HCT116 (cell line): ENCODE data around the gene SHISAL1. TPM values are rescaled to one million over a fixed set of nuclear protein-coding genes. Genes with fewer than 3 reads are reported as not detected.

ENCODE experiments used
- ATAC-seq: fragments of 200-7000 bp; cut with Tn5 transposase; 2 replicates; pipeline ENCODE4 v1.9.1; 2020; ENCODE audit warnings: mild to moderate bottlenecking, moderate library complexity
- BruUV-seq: library from RNA; stranded (reverse); fragments of 400-500 nt; replicated peaks from 2 replicates; lab custom pipeline; 2021; lab: Mats Ljungman, UMichigan
- CTCF ChIA-PET: fragments of 300-600 bp; sonication (Branson Sonifier 250); formaldehyde crosslinking; loops from one replicate; lab custom pipeline; 2021; ENCODE audit warnings: antibody characterized with exemption; lab: Charles Lee
- POLR2A ChIA-PET: fragments of 300-600, 350-600 bp; sonication (Branson Sonifier 250); formaldehyde crosslinking; loops from one replicate; lab custom pipeline; 2021; ENCODE audit warnings: antibody characterized with exemption; lab: Charles Lee
- RAD21 ChIA-PET, 2 experiments: fragments of 300-600 bp; sonication (Branson Sonifier 250); formaldehyde crosslinking; loops; one replicate each; lab custom pipeline; 2023; ENCODE audit warnings: low total read pairs in 2 of 2; ENCODE audit not compliant: uncharacterized antibody in 2 of 2, unreplicated experiment in 2 of 2, low non-redundant PET in 1 of 2; lab: Charles Lee
- DNase-seq: peaks from one replicate; pipeline ENCODE4 v3.0.0-alpha.2; 2010; ENCODE audit warnings: low read depth, low spot score
- H2AFZ ChIP-seq: fragments of 200-600 bp; shearing (Covaris generic), sonication (generic); 2 replicates; pipeline ENCODE4 v1.6.1; 2017; ENCODE audit warnings: low read depth, mixed run types, mixed read lengths, antibody characterized with exemption, low read length; ENCODE audit not compliant: poor library complexity, severe bottlenecking
- H3K27ac ChIP-seq: 2 replicates; pipeline ENCODE4 v1.5.1; 2012; ENCODE audit warnings: low read depth, low read length
- H3K27me3 ChIP-seq: fragments of 200-600 bp; sonication (generic); 2 replicates; pipeline ENCODE4 v1.6.1; 2016; ENCODE audit warnings: mixed run types, low read length, mixed read lengths; ENCODE audit not compliant: insufficient read depth
- H3K36me3 ChIP-seq, 2 experiments: fragments of 200-500 bp in 1 of 2; fragments of 200-600 bp in 1 of 2; sonication (Bioruptor generic) in 1 of 2; sonication (generic) in 1 of 2; 2 replicates each; pipeline versions ENCODE4 v1.5.1 to v1.6.1; 2014 to 2016; ENCODE audit warnings: low read length in 2 of 2, inconsistent platforms in 1 of 2, mixed read lengths in 1 of 2, mixed run types in 1 of 2; ENCODE audit not compliant: insufficient read depth in 2 of 2, control insufficient read depth in 1 of 2
- H3K4me1 ChIP-seq, 2 experiments: fragments of 200-600 bp in 1 of 2; sonication (generic) in 1 of 2; 2 replicates each; pipeline versions ENCODE4 v1.5.1 to v1.6.1; 2012 to 2017; ENCODE audit warnings: low read length in 2 of 2, inconsistent platforms in 1 of 2, mild to moderate bottlenecking in 1 of 2, mixed read lengths in 1 of 2, mixed run types in 1 of 2, moderate library complexity in 1 of 2; ENCODE audit not compliant: insufficient read depth in 2 of 2, control insufficient read depth in 1 of 2
- H3K4me2 ChIP-seq: fragments of 200-600 bp; sonication (generic); 2 replicates; pipeline ENCODE4 v1.6.1; 2017; ENCODE audit warnings: mixed run types, low read length, mixed read lengths
- H3K4me3 ChIP-seq, 2 experiments: fragments of 200-600 bp in 1 of 2; sonication (generic) in 1 of 2; replicated peaks in 1 of 2; 2 replicates each; pipeline ENCODE4 v1.5.1; 2011 to 2016; ENCODE audit warnings: low read length in 2 of 2, control low read depth in 1 of 2, low read depth in 1 of 2, mild to moderate bottlenecking in 1 of 2, mixed read lengths in 1 of 2, mixed run types in 1 of 2
- H3K79me2 ChIP-seq: fragments of 200-600 bp; sonication (generic); 2 replicates; pipeline ENCODE4 v1.6.1; 2017; ENCODE audit warnings: mild to moderate bottlenecking, mixed run types, low read length, moderate library complexity, mixed read lengths; ENCODE audit not compliant: insufficient read depth
- H3K9ac ChIP-seq: fragments of 200-600 bp; sonication (generic); 2 replicates; pipeline ENCODE4 v1.6.1; 2016; ENCODE audit warnings: low read length, mixed read lengths
- H3K9me2 ChIP-seq: fragments of 200-600 bp; sonication (generic), shearing (Covaris generic); 2 replicates; pipeline ENCODE4 v1.6.1; 2017; ENCODE audit warnings: mixed run types, mild to moderate bottlenecking, moderate library complexity; ENCODE audit not compliant: insufficient read depth
- H3K9me3 ChIP-seq, 2 experiments: fragments of 200-500 bp in 1 of 2; fragments of 200-600 bp in 1 of 2; sonication (Bioruptor generic) in 1 of 2; sonication (generic) in 1 of 2; 2 replicates each; pipeline ENCODE4 v1.6.1; 2014 to 2017; ENCODE audit warnings: low read length in 2 of 2, mixed read lengths in 2 of 2, inconsistent platforms in 1 of 2, low read depth in 1 of 2, mild to moderate bottlenecking in 1 of 2, mixed run types in 1 of 2, moderate library complexity in 1 of 2; ENCODE audit not compliant: control insufficient read depth in 1 of 2, insufficient read depth in 1 of 2
- H4K20me1 ChIP-seq: fragments of 200-600 bp; sonication (generic), shearing (Covaris generic); 2 replicates; pipeline ENCODE4 v1.6.1; 2017; ENCODE audit warnings: mixed run types, mild to moderate bottlenecking, moderate library complexity; ENCODE audit not compliant: insufficient read depth
- CBX3 ChIP-seq: IDR thresholded peaks from 2 replicates; pipeline ENCODE4 v1.6.1; 2012; ENCODE audit warnings: low read depth
- CEBPB ChIP-seq: IDR thresholded peaks from 2 replicates; pipeline ENCODE4 v1.6.1; 2012; ENCODE audit warnings: low read depth
- EGR1 ChIP-seq: IDR thresholded peaks from 2 replicates; pipeline ENCODE4 v1.6.1; 2012; ENCODE audit warnings: low read depth
- ELF1 ChIP-seq: IDR thresholded peaks from 2 replicates; pipeline ENCODE4 v1.6.1; 2012; ENCODE audit warnings: low read depth, borderline replicate concordance
- EZH2 ChIP-seq: fragments of 200-600 bp; sonication (generic); IDR thresholded peaks from 2 replicates; pipeline ENCODE4 v1.6.1; 2017; ENCODE audit warnings: antibody characterized with exemption, mixed run types
- EZH2phosphoT487 ChIP-seq: fragments of 200-600 bp; IDR thresholded peaks from 2 replicates; pipeline ENCODE4 v1.6.1; 2018; ENCODE audit warnings: antibody characterized with exemption, borderline replicate concordance
- JUND ChIP-seq: IDR thresholded peaks from 2 replicates; pipeline ENCODE4 v1.6.1; 2012
- POLR2A ChIP-seq: IDR thresholded peaks from 2 replicates; pipeline ENCODE4 v1.7.0; 2011; ENCODE audit warnings: borderline replicate concordance; ENCODE audit not compliant: insufficient read depth, insufficient read length; ENCODE audit errors: extremely low read depth
- POLR2AphosphoS5 ChIP-seq: IDR thresholded peaks from 2 replicates; pipeline ENCODE4 v1.6.1; 2011; ENCODE audit warnings: mild to moderate bottlenecking, low read depth, low read length, moderate library complexity
- RAD21 ChIP-seq: IDR thresholded peaks from 2 replicates; pipeline ENCODE4 v1.6.1; 2012; ENCODE audit warnings: low read depth, mild to moderate bottlenecking
- SIN3A ChIP-seq: IDR thresholded peaks from 2 replicates; pipeline ENCODE4 v1.6.1; 2012; ENCODE audit warnings: low read depth
- SP1 ChIP-seq: IDR thresholded peaks from 2 replicates; pipeline ENCODE4 v1.6.1; 2012; ENCODE audit warnings: low read depth
- YY1 ChIP-seq: IDR thresholded peaks from 2 replicates; pipeline ENCODE4 v1.6.1; 2011; ENCODE audit warnings: low read length, low read depth, moderate library complexity, mild to moderate bottlenecking; ENCODE audit not compliant: insufficient replicate concordance; ENCODE audit errors: extremely low read depth
- ZFX ChIP-seq: fragments of 450-650 bp; IDR thresholded peaks from 2 replicates; pipeline ENCODE4 v1.6.1; 2017
- ZNF274 ChIP-seq: fragments of 200-500 bp; sonication (Bioruptor generic); IDR thresholded peaks from 2 replicates; pipeline ENCODE4 v1.6.1; 2014; ENCODE audit warnings: mild to moderate bottlenecking, low read depth, low read length, inconsistent platforms
- intact Hi-C: fragments of 100-400 bp; cut with micrococcal nuclease; formaldehyde crosslinking; loops from 2 replicates; pipeline ENCODE4 v1.10.0; 2022
- total RNA-seq: library from RNA; stranded (reverse); gene quantifications from one replicate; pipeline ENCODE4 v1.2.1, GENCODE V29; 2021; ENCODE audit not compliant: unreplicated experiment
- TF ChIP-seq, protein P1 (sequence below): IDR thresholded peaks from 2 replicates; pipeline ENCODE4 v1.6.1; 2012

Gene SHISAL1
- total RNA-seq, 1 experiment from 2014 or later = not detected

DNA sequence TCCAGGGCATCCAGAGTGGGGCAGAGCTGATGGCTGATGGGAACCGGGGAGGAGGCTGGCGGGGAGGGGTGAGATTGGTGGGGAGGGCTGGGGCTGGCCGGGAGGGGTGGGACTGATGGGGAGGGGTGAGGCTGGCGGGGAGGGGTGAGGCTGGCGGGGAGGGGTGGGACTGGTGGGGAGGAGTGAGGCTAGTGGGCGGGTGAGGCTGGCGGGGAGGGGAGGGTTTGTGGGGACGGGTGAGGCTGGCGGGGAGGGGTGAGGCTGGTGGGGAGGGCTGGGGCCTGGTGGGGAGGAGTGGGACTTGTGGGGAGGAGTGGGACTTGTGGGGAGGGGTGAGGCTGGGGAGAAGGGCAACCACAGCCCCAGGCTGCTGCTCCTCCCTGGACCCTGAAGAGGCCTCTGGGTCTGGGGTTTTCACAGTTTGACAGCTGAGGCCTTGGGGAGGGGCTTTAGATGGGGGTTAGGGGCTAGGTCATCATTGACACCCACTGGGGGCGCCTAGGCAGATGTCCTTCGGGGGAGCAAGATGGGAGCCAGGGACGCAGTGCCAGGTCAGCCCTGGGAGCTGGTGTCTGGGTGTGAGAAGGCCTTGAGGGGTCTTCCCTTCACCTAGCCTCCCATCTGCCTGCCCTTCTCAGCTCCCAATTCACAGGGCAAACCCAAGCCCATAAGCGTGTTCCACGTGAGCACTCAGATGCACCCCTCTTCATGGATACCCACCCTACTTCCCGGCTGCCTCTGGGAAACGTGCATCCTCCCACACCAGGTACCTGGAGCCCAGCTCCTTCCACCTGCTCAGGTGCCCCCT is 105.4 kb downstream of the SHISAL1 start:
- intact Hi-C loops = no loop called here
- Histone ChIP-seq H3K79me2 (no peaks in the 10 kb centered on the region), H3K36me3 (no peaks in the 10 kb centered on the region), H2AFZ (no peak overlapping the region), H3K9ac (no peak overlapping the region), H4K20me1 (no peaks in the 10 kb centered on the region), H3K27ac (no peak overlapping the region), H3K9me2 (no peaks in the 10 kb centered on the region), H3K9me3 (no peaks in the 10 kb centered on the region), H3K4me3 (no peak overlapping the region), H3K27me3 (peaks cover 12% of the 10 kb centered on the region; the same call in 1 of the 2 replicates), H3K4me1 (no peaks in the 10 kb centered on the region), H3K4me2 (no peak overlapping the region)
- DNase-seq (no peak), ATAC-seq (no peak)
- no peak for TF ChIP-seq ELF1
- no peak for TF ChIP-seq POLR2A
- TF ChIP-seq EGR1 = no peak
- TF ChIP-seq SP1 = no peak
- no TSS peak for BruUV-seq
- POLR2A ChIA-PET = no interaction called here
- CTCF ChIA-PET = no interaction called here
- RAD21 ChIA-PET = no interaction called here

DNA sequence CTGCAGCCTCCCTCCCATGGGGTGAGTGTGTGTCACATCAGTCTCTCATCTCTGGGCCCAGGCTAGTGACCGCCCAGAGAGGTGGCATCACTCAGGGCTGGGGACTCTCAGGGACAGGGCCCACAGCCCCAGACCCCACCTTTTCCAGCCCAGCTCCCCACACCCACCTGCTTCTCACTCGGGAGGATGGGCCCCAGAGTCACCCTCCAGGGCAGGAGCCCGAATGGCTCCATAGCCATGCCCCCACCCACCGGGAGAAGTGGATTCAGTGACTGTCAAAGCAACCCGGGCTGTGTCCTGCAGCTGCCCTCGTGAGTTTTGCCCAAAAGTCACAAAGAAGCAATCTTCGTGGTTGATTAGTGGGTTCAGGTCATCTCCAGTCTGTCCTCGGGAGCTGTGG is 106.1 kb downstream of the SHISAL1 start:
- no peak for DNase-seq
- TF ChIP-seq, protein P1, sequence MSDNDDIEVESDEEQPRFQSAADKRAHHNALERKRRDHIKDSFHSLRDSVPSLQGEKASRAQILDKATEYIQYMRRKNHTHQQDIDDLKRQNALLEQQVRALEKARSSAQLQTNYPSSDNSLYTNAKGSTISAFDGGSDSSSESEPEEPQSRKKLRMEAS = no peak
- TF ChIP-seq YY1 (no peak), SIN3A (no peak), JUND (no peak), EZH2 (no peak), EGR1 (no peak), ZNF274 (no peak), ZFX (no peak), EZH2phosphoT487 (no peak), POLR2AphosphoS5 (no peak), RAD21 (no peak), CBX3 (no peak), CEBPB (no peak)
- H3K9me3 ChIP-seq = no peaks in the 10 kb centered on the region
- no peaks in the 10 kb centered on the region for H4K20me1 ChIP-seq
- no peak overlapping the region for H3K4me2 ChIP-seq
- no peak for ATAC-seq
- ChIA-PET CTCF (no interaction called here), RAD21 (no interaction called here), POLR2A (no interaction called here)
- BruUV-seq = no TSS peak
- no peaks in the 10 kb centered on the region for H3K9me2 ChIP-seq
- H3K4me3 ChIP-seq = no peak overlapping the region
- no peaks in the 10 kb centered on the region for H3K36me3 ChIP-seq
- peaks cover 12% of the 10 kb centered on the region; the same call in 1 of the 2 replicates for H3K27me3 ChIP-seq
- H3K27ac ChIP-seq = no peak overlapping the region
- no peaks in the 10 kb centered on the region for H3K4me1 ChIP-seq
- no peak overlapping the region for H3K9ac ChIP-seq
- no peak overlapping the region for H2AFZ ChIP-seq
- H3K79me2 ChIP-seq = no peaks in the 10 kb centered on the region
- intact Hi-C loops = no loop called here
